K562 treated with DMSO at 1 percent for 48 hours (cell line): ENCODE data around the gene CEACAM3. TPM values are rescaled to one million over a fixed set of nuclear protein-coding genes. Genes with fewer than 3 reads are reported as not detected.

Source experiments
- total RNA-seq: library from RNA; unstranded; fragments of 300-600 nt; gene quantifications from 2 replicates; pipeline ENCODE4 v1.2.3, GENCODE V29; 2022; ENCODE audit warnings: low replicate concordance; ENCODE audit errors: extremely low read depth

The CEACAM3 gene
- not detected in 2 replicates for total RNA-seq

DNA sequence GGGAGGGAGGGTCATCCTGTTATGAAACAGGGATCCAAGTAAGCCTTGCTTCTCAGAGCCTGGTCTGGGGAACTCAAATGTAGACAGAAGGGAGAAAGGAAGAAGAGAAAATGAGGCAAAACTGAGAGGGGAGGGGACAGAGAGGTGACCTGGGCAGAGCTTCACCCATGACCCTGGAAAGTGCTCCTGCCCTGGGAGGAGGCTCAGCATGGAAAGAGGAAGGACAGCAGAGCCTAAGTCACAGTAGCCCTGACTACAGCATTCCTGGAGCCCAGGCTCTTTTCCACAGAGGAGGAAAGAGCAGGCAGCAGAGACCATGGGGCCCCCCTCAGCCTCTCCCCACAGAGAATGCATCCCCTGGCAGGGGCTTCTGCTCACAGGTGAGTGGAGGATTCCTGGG, at the start of gene CEACAM3:
Gene CEACAM3 (plus strand): TSS at position 226 of the 400 bp plus-strand sequence. CDS start 91 bp downstream, at position 317.

DNA sequence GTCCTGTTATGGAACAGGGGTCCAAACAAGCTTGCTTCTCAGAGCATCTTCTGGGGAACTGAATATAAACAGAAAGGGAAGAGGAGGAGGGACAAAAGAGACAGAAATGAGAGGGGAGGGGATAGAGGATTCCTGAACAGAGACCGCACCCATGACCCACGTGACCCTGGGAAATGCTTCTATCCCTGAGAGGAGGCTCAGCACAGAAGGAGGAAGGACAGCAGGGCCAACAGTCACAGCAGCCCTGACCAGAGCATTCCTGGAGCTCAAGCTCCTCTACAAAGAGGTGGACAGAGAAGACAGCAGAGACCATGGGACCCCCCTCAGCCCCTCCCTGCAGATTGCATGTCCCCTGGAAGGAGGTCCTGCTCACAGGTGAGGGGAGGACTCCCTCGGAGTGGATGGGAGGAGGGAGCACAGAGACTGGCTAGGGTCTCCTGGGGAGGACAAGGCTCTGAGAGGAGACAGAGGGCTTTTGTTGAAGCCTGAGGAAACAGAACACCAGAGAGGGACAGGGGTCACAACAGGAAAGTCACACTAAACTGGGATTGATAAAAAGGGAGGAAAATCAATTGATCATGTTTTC, 41.0 kb upstream of the CEACAM3 start, which contains the start of gene CEACAM6:
Gene CEACAM6 (plus strand): TSS at position 203 of the 586 bp plus-strand sequence. CDS start 109 bp downstream, at position 312.

DNA sequence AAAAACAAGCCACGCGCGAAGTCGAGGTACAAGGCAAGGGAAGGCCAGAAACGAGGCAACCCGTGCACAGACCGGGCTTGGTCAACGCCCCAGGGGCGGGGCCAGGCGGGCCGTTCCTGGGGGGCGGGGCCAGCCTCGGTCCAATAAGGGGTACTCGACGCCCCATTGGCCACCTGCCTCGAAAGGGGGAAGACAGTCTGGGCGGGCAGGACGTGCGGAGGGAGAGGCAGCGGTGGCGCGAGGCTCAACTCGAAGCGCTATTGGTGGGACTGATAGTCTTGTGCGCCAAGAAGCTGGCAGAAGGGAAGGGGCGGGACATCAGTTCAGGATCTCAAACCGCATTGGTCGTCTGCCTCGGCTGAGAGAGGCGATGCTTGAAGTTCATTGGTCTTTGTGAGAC, 48.2 kb downstream of the CEACAM3 start, which contains the start of gene LYPD4:
Gene LYPD4 (minus strand): TSS at position 83 of the 400 bp plus-strand sequence. CDS start 5,398 bp downstream, outside the sequence.

DNA sequence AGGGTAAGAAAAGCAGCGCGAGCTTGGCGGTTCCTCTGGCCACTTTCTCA, 48.4 kb downstream of the CEACAM3 start, which contains the start of gene DMRTC2:
Gene DMRTC2 (plus strand): TSS at position 42 of the 50 bp plus-strand sequence. CDS start 2,387 bp downstream, outside the sequence.

DNA sequence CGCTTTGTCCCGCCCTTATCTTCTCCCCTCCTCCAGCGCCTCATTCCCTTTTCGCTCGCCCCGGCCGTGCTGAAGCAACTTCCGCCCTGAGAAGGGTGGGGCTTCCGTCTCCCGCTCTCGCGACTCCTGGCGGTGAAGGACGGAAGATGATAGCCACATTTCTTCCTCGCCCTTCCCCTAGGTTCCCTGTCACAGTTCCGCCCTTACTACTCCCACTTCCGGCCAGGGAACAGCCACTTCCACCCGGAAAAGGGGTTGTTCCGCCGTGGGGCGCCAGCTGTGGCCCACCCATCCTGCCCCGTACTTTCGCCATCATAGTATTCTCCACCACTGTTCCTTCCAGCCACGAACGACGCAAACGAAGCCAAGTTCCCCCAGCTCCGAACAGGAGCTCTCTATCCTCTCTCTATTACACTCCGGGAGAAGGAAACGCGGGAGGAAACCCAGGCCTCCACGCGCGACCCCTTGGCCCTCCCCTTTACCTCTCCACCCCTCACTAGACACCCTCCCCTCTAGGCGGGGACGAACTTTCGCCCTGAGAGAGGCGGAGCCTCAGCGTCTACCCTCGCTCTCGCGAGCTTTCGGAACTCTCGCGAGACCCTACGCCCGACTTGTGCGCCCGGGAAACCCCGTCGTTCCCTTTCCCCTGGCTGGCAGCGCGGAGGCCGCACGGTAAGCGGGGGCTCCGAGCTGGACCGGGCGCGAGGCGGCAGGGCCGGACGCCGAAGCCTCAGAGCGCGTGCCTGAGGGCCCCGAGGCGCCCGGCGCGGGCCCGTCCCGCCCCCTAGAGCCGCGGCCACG, 63.4 kb downstream of the CEACAM3 start, which contains the start of gene RPS19:
Gene RPS19 (plus strand): TSS at position 638 of the 801 bp plus-strand sequence. CDS start 520 bp downstream, outside the sequence.

Other genes with a start within 250 kb of the CEACAM3 start
- gene CEACAM21, start 220.4 kb upstream of the CEACAM3 start, total RNA-seq, result not detected in 2 replicates
- not detected in 2 replicates for gene CEACAM4, start 169.5 kb upstream of the CEACAM3 start, total RNA-seq
- gene CEACAM7, start 108.3 kb upstream of the CEACAM3 start, total RNA-seq, result not detected in 2 replicates
- gene CEACAM5, start 88.0 kb upstream of the CEACAM3 start, total RNA-seq, result not detected in 2 replicates
- not detected in 2 replicates for gene CEACAM6, start 41.1 kb upstream of the CEACAM3 start, total RNA-seq
- not detected in 2 replicates for gene LYPD4, start 48.1 kb downstream of the CEACAM3 start, total RNA-seq
- gene DMRTC2, start 48.5 kb downstream of the CEACAM3 start, total RNA-seq, result not detected in 2 replicates
- gene RPS19, start 63.7 kb downstream of the CEACAM3 start, total RNA-seq, result 4,914 TPM in 1 of 2 replicates, not detected in the other
- not detected in 2 replicates for gene CD79A, start 80.7 kb downstream of the CEACAM3 start, total RNA-seq
- not detected in 2 replicates for gene ARHGEF1, start 86.6 kb downstream of the CEACAM3 start, total RNA-seq
- not detected in 2 replicates for gene ERFL, start 131.9 kb downstream of the CEACAM3 start, total RNA-seq
- gene RABAC1, start 162.7 kb downstream of the CEACAM3 start, total RNA-seq, result not detected in 2 replicates
- gene ATP1A3, start 197.6 kb downstream of the CEACAM3 start, total RNA-seq, result not detected in 2 replicates